Measurements from ENCODE around the gene CETN2.

- TF ChIP-seq CTCF (IDR thresholded peaks at IDR 0.05; ENCODE audit: low read depth, low read length) (no peak), EZH2phosphoT487 (IDR thresholded peaks at IDR 0.05; ENCODE audit: low read depth) (no peak)
These were observed 42.0 kb upstream of the CETN2 start for GRCh38 chrX:152872522-152872921.

Data from OCI-LY3 (cell line).